Spleen (tissue), 7 donors: Measurements from ENCODE around the gene JAZF1.

Experiments
- CTCF ChIP-seq, 11 experiments: fragments of 200-600 bp in 7 of 11; fragments of 450-650 bp in 4 of 11; sonication (generic) in 4 of 11; IDR thresholded peaks in 8 of 11; conservative IDR thresholded peaks in 3 of 11; 1 replicate in 7 of 11; 2 replicates in 4 of 11; pipeline versions ENCODE4 v1.4.0 to v1.8.0; 2016 to 2021; ENCODE audit warnings: antibody characterized with exemption in 11 of 11, inconsistent platforms in 4 of 11, mild to moderate bottlenecking in 1 of 11
- POLR2A ChIP-seq, 3 donors: fragments of 450-650 bp; IDR thresholded peaks; one replicate each; pipeline ENCODE4 v1.5.1; 2017; ENCODE audit warnings: antibody characterized with exemption in 3 of 3, mild to moderate bottlenecking in 1 of 3
- donor health status: DM: no; HTN: no; CAD: no; lungs with moderate emphysema.
- donor health status: DM: no; HTN: no; CAD: no.
- donor health status: DM: no; HTN: no; CAD: no.

GRCh38 chr7:28138837-28139236 lies 41.8 kb downstream of the JAZF1 start:
- no peak for TF ChIP-seq CTCF (IDR thresholded peaks at IDR 0.05 in 8 of 11, conservative IDR thresholded peaks at IDR 0.05 in 3 of 11)
- no peak for TF ChIP-seq POLR2A (IDR thresholded peaks at IDR 0.05)
